DMS 273 treated with DMSO at 0.1 percent for 48 hours (cell line): Measurements from ENCODE around the gene BCKDHA.
"Not testable (repeated sequence)": the region's sequence is repeated elsewhere in the genome, so short reads cannot be mapped to it uniquely, and the experiment has no call there.

Experiments used
- DNase-seq: peaks from one replicate; lab custom pipeline; 2025; lab: John Stamatoyannopoulos, UW

The BCKDHA gene

DNA sequence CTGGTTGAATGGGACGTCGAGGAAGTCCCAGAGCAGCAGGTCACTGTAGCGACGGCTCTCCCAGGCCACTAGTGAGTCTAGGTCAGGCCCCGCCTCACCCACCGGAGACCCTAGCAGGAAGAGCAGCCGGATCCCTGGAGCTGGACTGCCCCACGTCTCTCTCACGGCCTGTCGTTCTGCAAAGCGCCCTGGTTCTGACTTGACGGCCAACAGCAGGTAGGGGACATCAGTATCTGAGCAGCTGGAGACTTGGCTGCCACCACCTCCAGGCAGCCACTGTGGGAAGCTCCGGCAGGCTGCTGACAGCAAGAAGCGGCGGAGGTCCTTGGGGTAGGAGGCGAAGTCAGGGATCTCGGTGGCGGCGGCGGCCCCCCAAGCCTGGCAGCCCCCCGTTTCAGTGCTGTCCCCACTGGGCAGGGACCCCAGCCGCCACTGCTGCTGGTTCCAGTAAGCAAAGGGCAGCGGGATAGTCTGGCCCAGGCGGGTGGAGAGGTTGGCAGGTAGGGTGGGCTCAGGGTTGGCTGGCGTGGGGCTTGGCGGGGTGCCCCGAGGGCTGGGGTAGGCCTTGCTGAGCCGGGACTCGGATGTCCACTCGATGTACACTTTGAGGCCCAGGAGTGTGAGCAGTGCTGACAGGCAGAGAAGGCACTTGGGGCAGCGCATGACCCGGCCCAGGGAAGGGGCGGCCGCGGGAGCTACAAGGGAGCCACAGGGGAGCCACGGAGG lies 28.7 kb downstream of the BCKDHA start:
- no peak for DNase-seq

DNA sequence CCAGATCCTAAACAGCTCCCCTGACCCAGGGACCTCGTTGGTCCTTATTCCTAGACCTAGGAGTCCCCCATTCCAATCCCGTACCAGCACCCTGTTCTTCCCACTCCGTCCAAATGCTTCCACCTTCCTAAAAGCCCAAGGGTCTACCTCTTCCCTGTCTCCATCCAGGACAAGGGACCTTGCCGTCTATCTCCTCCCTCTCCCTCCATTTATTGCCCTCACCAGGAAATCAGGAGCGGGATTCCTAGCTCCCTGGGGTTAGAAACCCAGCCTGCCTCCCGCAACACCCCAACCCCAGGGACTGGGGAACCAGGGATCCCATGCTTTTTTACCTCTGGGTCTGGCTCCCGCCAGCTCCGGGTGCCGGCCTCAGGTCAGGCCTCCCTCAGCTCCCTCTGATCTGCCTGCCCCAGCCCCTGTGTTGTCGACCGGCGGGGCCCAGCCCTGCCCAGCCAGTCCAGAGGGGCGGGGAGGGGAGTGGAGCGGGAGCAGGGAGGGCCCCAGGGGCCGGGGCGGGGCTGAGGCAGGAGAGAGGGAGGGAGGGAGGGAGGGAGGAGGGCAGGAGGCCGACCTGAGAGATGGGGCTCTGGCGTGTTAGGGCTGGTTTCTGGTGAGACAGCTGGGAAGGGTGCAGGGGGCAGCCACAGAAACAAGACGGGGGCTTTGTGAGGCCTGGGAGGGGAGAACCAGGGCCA lies 29.5 kb downstream of the BCKDHA start, which contains the start of gene B3GNT8:
Gene B3GNT8, minus strand, starts transcription at position 423 of the 695 bp plus-strand sequence. CDS start 596 bp downstream, outside the sequence.
- peak; percentile 51 for DNase-seq

DNA sequence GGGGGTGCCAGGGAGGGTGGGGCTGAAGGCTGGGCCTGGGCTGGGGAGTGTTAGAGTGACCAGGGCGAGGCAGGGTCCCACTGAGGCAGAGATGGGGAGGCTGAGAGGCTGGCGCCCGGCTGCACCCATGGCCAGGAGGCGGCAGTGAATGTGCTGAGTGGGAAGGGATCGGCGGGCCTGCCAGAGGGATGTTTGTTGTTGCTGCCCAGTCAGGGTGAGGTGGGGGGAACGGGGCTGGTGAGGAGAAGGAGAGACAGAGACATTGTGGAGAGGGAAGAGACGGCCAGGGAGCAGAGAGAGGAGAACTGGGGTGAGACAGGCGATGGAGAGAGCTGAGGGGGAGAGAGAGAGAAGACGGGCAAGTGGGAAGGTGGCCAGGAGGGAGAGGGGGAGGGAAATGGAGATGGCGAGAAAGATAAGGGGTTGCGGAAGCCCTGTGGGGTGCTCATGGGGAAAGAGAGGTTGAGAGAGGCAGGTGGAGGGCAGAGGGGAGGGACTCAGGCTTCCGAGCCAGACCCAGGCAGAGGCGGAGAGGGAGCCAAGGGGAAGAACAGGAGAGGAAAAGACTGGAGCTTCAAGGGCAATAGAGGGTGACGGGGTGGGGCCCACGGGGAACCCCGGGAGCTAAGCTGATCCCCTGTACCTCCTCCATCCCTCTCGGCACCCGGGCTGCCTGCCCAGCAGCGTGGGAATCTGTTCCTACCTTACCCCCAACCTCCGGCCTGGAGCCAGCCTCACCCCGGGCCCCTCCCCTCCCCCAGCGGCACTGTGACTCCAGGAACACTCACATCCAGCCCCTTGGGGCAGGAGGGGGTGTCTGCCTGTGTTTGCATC lies 30.2 kb downstream of the BCKDHA start:
- DNase-seq = no peak

DNA sequence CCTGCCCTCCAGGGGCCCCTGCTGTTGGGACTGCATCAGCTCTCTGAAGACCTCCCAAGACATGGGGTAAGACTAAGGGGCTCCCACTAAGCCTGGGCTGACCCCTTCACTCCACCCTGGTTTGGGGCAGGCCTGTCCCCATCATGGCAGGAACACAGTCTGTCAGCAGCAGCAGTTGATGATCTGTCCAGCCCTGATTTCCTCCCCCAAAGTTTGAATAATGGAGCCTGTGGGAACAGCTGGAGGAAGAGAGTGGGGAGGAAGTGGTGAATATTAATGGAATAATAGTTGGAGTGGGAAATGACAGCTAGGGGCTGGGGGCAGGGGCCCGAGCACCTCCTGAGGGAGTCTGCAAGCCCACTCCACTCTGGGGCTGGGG lies 30.9 kb downstream of the BCKDHA start:
- DNase-seq = no peak

DNA sequence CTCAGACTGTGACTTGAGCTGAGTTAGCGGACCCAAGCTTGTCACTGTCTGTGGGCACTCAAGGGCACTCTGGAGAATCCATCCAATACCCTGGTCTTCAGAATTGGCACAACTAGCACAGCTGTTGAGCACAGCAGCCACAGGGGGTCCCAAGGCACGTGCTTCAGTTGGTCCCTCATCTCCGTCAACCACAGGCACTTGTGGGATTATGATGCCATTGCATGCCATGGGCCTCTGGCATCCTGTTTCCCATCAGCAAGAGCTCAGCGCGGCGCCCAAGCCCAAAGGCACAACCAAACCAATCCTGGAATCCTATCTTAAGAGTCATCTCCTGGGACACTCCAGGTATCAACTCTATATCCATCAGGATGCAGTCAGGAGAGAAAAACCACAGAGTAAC lies 33.3 kb downstream of the BCKDHA start:
- DNase-seq = no peak

DNA sequence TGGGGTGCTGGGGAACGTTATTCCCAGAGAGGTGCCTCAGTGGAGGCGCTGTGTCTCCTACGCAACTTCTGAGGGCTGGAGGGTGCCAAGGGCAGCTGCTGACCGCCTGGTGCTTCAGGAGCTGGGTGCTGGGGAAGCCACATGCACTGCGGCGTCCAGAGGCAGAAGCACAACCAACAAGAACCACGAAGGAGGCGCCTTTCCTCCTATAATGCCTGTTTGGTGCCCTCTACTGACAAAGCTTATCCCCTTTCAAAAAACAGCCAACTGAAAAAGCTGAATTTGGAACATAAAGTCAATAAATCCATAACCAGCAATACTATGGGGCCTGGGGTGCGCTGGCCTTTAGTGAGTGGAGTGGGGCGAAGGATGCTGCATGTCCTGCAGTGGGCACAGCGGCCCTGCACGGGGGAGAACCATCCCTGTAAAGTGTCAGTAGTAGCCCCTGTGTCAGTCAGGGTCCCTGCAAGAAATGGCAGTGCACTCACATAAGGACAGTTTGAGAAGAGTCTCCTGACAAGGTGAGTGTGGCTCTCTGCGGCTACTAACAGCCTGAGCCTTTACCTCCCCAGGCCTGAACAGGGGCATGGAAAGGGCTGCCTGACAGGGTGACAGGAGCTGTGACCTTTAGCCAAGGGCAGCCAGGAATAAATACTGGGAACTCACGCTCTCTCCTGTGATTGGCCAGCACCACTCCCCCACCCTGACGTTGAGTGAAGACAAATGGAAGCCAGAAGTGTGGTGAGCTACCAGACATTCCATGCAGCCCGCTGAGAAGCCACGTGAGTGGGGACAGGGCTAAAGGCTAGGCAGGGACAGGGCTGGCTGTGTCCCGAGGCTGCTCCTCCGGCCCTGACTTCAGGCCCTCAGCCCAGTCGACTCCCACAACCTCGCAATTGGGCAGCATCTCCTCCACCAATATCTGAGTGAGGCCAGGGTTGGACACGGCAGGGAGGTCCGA lies 34.1 kb downstream of the BCKDHA start:
- DNase-seq = no peak

DNA sequence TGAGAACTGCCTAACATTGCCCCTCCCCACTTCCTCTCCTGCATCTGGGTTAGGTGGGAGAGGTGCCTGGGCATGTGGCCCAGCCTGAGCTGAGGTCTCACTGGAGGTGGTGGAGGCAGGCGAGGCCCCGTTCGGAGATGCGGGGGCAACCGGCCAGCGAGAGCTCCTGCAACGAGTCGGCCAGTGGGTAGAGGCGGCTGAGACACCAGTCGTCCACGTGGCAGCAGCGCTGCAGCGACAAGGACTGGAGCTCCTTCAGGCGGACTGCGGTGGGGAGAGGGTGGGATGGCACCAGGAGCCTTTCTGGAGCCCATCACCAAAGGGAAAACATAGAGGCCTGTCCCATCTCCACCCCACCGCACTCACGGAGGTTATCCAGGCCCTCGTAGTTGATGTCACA lies 35.6 kb downstream of the BCKDHA start:
- DNase-seq = no peak

DNA sequence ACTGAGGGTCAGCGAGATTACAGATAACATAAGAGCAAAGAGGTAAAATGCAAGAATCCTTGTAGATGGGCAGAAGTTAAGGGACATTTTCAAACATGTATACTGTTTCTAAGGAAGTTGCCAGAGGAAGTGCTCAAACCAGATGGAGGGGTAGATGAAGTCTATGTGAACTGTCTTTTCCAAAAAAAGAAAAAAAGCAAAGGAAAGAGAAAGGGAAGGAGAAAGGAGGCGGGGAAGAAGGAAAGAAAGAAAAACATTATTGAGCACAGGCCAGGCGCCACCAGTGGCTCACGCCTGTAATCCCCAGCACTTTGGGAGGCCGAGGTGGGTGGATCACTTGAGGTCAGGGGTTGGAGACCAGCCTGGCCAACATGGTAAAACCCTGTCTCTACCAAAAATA lies 36.8 kb downstream of the BCKDHA start:
- no peak for DNase-seq

DNA sequence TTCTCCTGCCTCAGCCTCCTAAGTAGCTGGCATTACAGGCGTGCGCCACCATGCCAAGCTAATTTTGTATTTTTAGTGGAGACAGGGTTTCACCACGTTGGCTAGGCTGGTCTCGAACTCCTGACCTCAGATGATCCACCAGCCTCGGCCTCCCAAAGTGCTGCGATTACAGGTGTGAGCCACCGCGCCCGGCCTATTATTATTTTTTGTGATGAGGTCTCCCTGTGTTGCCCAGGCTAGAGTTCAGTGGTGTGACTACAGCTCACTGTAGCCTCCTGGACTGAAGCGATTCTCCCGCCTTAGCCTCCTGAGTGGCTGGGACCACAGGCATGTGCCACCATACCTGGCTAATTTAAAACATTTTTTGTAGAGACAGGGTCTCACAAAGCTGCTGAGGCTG lies 37.8 kb downstream of the BCKDHA start:
- DNase-seq = not testable (repeated sequence)

DNA sequence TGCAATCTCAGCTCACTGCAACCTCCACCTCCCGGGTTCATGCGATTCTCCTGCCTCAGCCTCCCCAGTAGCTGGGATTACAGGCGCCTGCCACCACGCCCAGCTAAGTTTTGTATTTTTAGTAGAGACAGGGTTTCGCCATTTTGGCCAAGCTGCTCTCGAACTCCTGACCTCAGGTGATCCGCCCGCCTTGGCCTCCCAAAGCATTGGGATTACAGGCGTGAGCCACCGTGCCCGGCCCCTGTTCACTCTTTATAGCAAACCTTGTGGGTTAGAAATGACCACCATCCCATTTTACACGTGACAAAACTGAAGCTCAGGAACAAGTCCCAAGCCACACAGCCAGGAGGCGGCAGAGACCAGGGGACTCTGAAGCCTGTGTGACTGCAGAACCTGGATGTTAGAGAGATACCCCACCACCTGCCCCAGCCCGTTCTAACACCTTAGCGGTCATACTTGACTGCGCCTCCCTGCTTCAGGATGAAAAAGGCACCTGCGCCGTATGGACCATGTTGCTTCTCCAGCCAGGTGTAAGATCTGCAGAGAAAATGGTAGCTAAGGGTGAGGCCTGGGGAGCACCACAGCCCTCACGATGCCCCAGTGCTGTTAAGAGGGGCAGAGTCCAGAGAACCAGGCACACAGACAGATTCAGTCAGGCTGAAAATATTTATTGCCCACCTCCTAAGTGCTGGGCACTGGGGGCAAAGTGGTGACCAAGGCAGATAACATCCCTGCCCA lies 38.5 kb downstream of the BCKDHA start:
- DNase-seq = no peak

DNA sequence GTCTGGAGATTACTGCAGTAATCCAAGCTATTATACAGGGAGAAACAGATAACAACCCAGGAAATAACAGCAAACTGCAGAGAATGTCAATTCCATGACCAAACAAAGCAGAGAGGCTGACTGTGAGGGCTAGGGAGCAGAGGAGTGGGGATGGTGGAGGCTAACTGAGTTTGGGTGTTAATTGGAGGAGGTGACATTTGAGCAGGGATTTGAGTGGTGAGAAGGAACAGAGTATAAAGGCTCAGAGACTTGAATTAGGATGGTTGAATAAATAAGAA lies 39.0 kb downstream of the BCKDHA start:
- DNase-seq = no peak

DNA sequence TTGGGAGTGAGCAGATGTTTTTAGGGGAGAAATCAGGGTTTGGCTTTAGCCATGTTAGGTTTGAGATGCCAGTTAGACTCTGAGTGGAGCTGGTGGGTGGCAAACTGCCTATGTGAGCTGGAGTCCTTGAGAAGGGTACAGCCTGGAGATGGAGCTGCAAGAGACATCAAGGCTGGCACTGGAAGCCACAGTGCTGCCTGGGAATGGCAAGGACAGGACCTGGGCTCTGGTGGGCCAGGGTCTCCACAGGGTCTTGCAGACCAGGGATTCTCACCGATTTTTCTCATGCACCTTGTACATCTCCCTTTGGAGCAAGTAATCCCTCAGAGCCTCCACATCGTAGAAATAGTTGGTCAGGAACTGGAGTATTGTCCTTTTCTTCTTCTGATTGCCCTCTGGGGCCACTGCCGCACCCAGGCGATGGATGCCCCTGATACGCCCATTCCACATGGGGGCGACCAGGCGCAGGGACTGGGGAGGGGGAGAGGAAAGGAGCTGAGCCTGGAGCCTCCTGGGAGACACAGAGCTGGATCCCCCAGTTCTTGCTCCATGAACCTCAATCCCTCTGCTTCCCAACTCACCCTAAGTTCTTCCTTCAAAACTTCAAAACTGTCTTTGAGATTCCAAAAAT lies 40.4 kb downstream of the BCKDHA start:
- no peak for DNase-seq

DNA sequence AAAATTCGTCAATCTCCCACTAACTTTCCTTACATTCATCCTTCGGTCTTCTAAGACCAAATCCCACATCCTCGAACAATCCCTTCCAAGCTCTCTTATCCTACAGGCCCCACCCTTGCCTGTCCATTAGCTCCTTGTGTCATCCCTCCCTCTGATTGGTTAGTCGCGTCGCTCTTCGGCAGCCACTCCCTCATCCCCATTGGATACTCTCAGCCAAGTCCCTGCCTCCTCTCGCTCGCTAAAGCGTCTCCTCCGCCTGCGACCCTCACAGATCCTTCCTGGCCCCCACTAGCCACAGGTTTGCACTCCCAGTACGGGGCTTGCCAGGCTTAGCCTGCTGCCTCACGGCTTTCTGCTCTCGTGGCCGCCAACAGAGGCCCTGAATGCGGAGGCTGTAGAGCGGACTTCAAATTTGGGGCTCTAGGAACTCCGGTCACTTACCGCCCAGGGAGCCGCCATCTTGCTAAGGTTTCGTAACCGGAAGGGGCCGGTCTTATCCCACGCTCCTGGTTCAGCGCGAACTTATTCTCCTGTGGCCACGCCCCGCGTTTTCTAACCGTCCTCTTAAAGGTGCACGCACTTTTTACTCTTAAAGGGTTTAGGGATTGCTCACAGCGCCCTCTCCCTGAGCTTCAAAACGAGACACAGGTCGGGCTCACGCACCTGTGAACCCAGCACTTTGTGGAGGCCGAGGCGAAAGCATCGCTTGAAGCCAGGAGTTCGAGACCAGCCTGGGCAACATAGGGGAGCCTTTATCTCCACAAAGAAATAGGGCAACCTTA lies 42.0 kb downstream of the BCKDHA start, which contains the start of gene DMAC2:
Gene DMAC2, minus strand, starts transcription at position 472 of the 782 bp plus-strand sequence. Its CDS starts 13 bp downstream, at position 459.
- peak; percentile 96 for DNase-seq

DNA sequence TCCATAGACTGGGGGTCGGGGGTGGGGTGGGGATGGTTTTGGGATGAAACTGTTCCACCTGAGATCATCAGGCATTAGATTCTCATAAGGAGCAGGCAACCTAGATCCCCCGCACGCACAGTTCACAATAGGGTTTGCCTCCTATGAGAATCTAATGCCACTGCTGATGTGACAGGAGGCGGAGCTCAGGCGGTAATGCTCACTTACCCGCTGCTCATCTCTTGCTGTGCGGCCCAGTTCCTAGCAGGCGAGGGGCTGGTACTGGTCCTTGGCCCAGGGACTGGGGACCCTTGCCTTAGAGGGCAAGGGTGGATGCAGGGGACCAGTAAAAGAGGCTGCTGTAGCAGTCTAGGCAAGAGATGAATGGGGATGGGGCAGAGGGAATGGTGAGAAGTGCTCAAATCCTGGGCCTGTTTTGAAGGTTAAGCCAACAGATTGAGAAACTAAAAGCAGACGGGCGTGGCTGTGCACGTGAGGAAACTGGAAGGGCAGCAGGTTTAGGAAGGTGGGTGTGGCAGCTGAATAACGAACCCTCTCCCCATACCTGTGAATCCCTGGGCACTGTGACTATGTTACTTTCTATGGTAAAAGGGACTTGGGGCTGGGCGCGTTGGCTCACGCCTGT lies 43.8 kb downstream of the BCKDHA start:
- no peak for DNase-seq

DNA sequence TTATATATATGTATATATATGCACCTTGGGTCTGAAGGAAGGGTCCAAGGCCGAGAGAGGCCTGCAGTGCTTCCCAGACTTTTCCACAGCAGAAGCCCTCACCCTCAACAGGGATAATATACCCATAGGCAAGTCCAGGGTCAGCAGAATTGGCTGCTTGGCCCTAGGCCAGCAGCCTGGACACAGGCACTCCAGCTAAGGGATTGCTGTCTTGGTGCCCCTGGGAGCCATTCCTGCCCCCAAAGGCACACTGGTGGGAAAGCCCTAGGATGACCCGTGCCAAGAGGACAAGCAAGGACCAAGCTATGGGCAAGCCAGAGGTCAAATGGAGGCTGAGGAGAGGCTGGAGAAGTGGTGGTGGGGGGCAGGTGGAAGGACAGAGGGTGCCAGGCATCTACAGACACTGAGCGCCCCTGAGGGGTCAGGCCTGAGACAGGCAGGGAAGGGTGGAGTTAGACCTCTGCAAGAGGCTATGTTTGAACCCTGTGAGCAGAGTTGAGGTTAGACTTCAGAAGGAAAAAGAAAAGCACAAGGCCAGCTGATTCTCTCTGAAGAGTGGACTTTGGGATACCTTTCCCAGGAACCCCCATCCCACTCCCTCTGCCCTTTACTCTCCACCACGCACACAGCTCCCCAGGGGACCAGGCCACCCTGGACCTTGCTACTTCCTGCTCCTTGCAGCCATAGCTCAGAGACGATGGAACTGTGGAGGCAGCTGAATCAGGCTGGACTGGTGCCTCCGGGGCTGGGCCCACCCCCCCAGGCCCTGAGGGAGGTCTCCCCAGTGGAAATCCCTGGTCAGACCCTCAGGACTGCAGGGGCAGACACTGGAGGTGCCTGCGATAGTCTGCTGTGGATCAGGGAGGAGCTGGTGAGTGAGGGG lies 45.1 kb downstream of the BCKDHA start, which contains the start of gene ERICH4:
Gene ERICH4, plus strand, starts transcription at position 684 of the 883 bp plus-strand sequence. Its CDS starts 14 bp downstream, at position 698.
- DNase-seq = no peak

DNA sequence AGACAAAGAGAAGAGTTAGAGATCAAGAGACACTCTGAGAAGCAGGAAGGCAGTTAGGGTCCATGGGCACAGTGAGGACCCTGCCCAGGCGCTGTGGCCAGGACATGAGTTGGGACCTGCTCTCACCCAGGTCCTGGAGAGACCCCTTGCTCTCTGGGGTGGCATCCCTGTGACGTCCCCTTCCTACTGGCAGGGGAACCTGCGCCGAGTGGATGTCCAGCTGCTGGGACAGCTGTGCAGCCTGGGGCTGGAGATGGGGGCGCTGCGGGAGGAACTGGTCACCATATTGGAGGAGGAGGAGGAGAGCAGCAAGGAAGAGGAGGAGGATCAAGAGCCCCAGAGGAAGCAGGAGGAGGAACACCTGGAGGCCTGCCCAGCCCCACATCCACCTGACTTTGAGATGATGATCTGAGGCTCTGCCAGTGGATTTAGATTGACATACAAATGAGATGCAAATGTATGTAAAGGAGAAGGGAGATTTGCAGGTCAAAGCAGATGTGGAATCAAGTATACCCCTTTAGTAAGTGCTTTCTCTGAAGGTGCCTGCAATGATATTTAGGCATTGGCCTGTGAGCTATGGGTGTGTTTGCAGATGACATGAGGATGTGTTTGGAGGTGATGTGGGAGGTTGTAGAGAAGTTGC lies 46.3 kb downstream of the BCKDHA start:
- no peak for DNase-seq

DNA sequence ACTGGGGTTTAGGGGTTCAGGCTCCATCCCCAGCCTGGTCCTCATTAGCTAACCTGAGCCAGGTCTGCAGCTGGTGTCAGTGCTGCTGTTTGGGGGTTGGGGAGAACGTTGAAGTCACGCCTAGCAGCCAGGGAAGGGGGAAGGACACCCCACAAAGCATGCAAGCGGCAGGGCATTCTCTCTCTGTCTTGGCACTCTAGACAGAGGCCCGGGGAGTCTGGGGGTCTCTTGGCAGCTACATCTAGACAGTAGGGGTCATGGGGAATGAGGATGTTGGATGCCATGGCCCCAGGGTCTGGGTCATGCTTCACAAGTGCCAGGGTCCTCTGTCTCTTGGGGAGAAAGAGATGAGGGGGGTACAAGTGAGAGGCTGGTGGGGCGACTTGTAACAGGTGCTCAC lies 48.0 kb downstream of the BCKDHA start:
- DNase-seq = no peak
